ENCODE results near the gene TXNL4A. TPM values are rescaled to one million over a fixed set of nuclear protein-coding genes. Genes with fewer than 3 reads are reported as not detected.

TXNL4A gene
- total RNA-seq, 1 experiment from 2014 or later = 216 TPM

DNA sequence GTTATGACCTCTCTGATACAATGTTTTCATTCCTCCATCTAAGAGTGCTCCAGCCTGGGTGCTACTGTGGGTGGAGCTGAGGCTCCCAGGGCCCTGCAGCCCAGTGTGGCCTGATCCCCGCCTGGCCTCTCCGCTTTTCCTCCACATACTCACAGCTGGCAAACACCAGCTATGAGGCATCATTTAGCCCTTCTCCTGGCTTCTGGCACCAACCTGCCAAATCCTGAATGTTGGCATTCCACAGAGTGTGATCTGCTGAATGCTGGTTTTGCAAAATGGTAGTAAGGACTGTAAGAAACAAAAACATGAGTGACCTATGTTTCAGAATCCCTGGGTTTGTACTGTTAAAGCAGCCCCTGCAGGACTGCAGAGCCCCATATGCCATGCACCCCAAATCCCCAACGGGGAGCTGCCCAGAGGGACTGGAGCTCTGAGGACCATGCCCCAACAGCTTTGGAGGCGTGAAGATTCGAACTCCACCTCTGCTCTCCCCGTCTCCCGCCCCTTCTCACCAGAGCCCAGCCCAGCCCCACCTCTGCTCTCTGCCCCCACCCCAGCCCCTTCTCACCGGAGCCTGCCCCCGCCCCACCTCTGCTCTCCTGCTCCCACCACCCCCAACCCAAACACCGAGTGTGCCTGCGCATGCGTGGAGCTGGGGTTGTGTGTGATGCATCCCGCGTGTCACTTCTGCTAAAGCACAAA lies 41.2 kb downstream of the TXNL4A start:
- Histone ChIP-seq H3K27me3 (replicated peaks; ENCODE audit: insufficient read depth, low read depth, low read length, poor library complexity) (no peaks in the 10 kb centered on the region), H3K9me3 (ENCODE audit: low read depth, low read length, poor library complexity, severe bottlenecking) (no peaks in the 10 kb centered on the region), H3K4me3 (ENCODE audit: low read depth, low read length, poor library complexity, severe bottlenecking) (no peak overlapping the region), H3K4me1 (ENCODE audit: insufficient read depth, low read length, poor library complexity, severe bottlenecking) (peaks cover 34% of the 10 kb centered on the region), H3K27ac (ENCODE audit: low read depth, low read length, poor library complexity, severe bottlenecking) (no peak overlapping the region), H3K36me3 (ENCODE audit: insufficient read depth, low read length, poor library complexity, severe bottlenecking) (peaks cover 19% of the 10 kb centered on the region)
- TF ChIP-seq EZH2 (IDR thresholded peaks at IDR 0.05; ENCODE audit: borderline replicate concordance, low read depth, low read length, poor library complexity, severe bottlenecking) = no peak
- TF ChIP-seq CTCF (conservative IDR thresholded peaks at IDR 0.05; ENCODE audit: low read depth, low read length) = no peak
- intact Hi-C loops (cut with micrococcal nuclease; ENCODE audit: unreplicated experiment) = no loop called here
- CTCF ChIA-PET = no interaction called here
- no peak for DNase-seq (ENCODE audit: low spot score)
- POLR2A ChIA-PET (ENCODE audit: low non-redundant PET) = no interaction called here
- BruUV-seq (replicated peaks) = no TSS peak

GRCh38 chr18:79945118-79946042 lies 43.0 kb downstream of the TXNL4A start:
- H3K9me3 ChIP-seq (ENCODE audit: low read depth, low read length, poor library complexity, severe bottlenecking) = no peaks in the 10 kb centered on the region
- TF ChIP-seq EZH2 (IDR thresholded peaks at IDR 0.05; ENCODE audit: borderline replicate concordance, low read depth, low read length, poor library complexity, severe bottlenecking) (no peak), CTCF (conservative IDR thresholded peaks at IDR 0.05; ENCODE audit: low read depth, low read length) (no peak)
- peak overlapping the region; percentile 52 for H3K27ac ChIP-seq (ENCODE audit: low read depth, low read length, poor library complexity, severe bottlenecking)
- POLR2A ChIA-PET (ENCODE audit: low non-redundant PET) = no interaction called here
- peaks cover 34% of the 10 kb centered on the region for H3K36me3 ChIP-seq (ENCODE audit: insufficient read depth, low read length, poor library complexity, severe bottlenecking)
- no TSS peak for BruUV-seq (replicated peaks)
- H3K4me1 ChIP-seq (ENCODE audit: insufficient read depth, low read length, poor library complexity, severe bottlenecking) = peaks cover 33% of the 10 kb centered on the region
- no peak overlapping the region for H3K4me3 ChIP-seq (ENCODE audit: low read depth, low read length, poor library complexity, severe bottlenecking)
- intact Hi-C loops (cut with micrococcal nuclease; ENCODE audit: unreplicated experiment) = no loop called here
- DNase-seq (ENCODE audit: low spot score) = no peak
- H3K27me3 ChIP-seq (replicated peaks; ENCODE audit: insufficient read depth, low read depth, low read length, poor library complexity) = no peaks in the 10 kb centered on the region
- CTCF ChIA-PET = no interaction called here

- ChIA-PET CTCF (no interaction called here), POLR2A (ENCODE audit: low non-redundant PET) (no interaction called here)
- Histone ChIP-seq H3K27ac (ENCODE audit: low read depth, low read length, poor library complexity, severe bottlenecking) (peak overlapping the region; percentile 21), H3K4me1 (ENCODE audit: insufficient read depth, low read length, poor library complexity, severe bottlenecking) (peaks cover 28% of the 10 kb centered on the region), H3K27me3 (replicated peaks; ENCODE audit: insufficient read depth, low read depth, low read length, poor library complexity) (no peaks in the 10 kb centered on the region), H3K4me3 (ENCODE audit: low read depth, low read length, poor library complexity, severe bottlenecking) (no peak overlapping the region), H3K9me3 (ENCODE audit: low read depth, low read length, poor library complexity, severe bottlenecking) (no peaks in the 10 kb centered on the region), H3K36me3 (ENCODE audit: insufficient read depth, low read length, poor library complexity, severe bottlenecking) (peaks cover 34% of the 10 kb centered on the region)
- intact Hi-C loops (cut with micrococcal nuclease; ENCODE audit: unreplicated experiment) = no loop called here
- BruUV-seq (replicated peaks) = no TSS peak
- TF ChIP-seq CTCF (conservative IDR thresholded peaks at IDR 0.05; ENCODE audit: low read depth, low read length) (no peak), EZH2 (IDR thresholded peaks at IDR 0.05; ENCODE audit: borderline replicate concordance, low read depth, low read length, poor library complexity, severe bottlenecking) (no peak)
- DNase-seq (ENCODE audit: low spot score) = no peak
Measured at GRCh38 chr18:79944746-79945117, 43.6 kb downstream of the TXNL4A start.

Data from A673 (cell line).